Dedifferentiated amniotic fluid mesenchymal stem cell (primary cell): ENCODE results near the gene PDE4D.

Experiments used
- DNase-seq: peaks from one replicate; pipeline ENCODE4 v3.0.0-alpha.2; 2016; ENCODE audit errors: extremely low spot score

The PDE4D gene

GRCh38 chr5:59143926-59144333 is 749.6 kb downstream of the PDE4D start:
- DNase-seq, result no peak

DNA sequence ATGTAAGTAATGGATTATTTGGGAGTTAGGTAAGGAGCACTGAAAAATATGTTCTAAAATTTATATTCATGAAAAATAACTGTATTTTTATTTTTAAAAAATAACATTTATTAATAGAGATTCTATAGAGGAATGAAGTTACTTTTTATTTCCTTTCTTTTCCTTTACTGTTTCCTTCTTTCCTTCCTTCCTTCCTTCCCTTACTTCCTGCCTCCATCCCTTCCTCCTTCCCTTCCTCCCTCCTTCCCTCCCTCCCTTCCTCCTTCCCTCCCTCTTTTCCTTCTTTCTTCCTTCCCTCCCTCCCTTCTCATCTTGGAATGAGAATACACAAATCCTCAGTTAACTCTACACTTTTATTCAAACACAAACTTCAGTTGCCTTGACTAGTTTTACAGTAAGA is 750.6 kb downstream of the PDE4D start:
- no peak for DNase-seq

DNA sequence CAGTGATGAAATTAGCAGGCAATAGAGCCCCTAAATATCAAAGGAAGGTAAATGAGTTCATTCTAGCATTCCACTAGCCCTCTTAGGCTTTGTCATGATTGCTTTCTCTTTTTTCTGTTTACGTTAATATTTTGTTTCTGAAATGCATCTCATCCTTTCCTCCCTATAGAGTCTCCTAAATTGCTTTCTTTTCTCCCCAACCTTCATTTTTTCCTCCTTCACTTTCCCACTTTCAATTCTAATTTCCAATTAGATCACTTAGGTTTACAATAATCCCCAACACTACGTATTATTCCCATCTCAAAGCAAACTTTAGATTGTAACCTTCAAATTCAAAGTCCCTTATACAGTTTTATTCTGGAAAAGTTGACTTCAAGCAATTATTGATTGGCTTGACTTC is 751.4 kb downstream of the PDE4D start:
- no peak for DNase-seq

GRCh38 chr5:59140133-59140532 is 753.4 kb downstream of the PDE4D start:
- no peak for DNase-seq

DNA sequence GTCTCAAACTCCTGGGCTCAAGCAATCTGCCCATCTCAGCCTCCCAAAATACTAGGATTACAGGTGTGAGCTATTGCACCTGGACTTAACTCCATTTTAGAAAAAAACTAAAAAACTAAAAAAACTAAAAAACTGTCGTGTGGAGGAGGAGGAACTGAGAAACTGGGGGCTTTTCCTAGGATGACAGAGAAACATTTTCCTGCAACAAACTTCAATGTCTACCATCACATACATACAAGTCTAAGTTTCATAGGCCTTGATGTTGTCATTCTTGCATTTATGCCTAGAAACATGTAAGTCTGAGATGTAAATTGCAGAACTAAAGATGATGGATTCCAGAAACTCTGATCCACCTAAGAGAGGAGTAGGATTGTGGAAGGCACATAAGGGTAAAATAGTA is 753.8 kb downstream of the PDE4D start:
- DNase-seq, result no peak

- DNase-seq, result no peak
These were observed 755.0 kb downstream of the PDE4D start for GRCh38 chr5:59138509-59138908.

GRCh38 chr5:59137846-59138245 is 755.7 kb downstream of the PDE4D start:
- no peak for DNase-seq

DNA sequence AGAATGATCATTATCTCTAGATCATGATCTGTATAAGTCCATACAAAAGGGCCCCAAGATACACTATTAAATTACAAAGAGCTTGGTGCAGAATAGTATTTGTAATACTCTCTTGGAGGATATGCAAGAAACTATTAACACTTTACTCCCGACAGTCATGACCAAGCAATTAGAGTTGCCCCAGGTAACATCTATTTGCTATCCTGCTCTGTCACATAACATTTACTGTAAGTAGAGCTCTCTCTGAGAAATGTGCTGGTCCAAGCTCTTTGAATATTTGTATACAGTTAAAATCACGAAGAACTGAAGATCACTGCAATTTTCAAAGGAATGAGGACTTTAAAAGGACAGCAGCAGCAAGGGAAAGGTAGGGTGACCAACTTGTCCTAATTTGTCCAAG is 757.0 kb downstream of the PDE4D start:
- DNase-seq, result no peak

DNA sequence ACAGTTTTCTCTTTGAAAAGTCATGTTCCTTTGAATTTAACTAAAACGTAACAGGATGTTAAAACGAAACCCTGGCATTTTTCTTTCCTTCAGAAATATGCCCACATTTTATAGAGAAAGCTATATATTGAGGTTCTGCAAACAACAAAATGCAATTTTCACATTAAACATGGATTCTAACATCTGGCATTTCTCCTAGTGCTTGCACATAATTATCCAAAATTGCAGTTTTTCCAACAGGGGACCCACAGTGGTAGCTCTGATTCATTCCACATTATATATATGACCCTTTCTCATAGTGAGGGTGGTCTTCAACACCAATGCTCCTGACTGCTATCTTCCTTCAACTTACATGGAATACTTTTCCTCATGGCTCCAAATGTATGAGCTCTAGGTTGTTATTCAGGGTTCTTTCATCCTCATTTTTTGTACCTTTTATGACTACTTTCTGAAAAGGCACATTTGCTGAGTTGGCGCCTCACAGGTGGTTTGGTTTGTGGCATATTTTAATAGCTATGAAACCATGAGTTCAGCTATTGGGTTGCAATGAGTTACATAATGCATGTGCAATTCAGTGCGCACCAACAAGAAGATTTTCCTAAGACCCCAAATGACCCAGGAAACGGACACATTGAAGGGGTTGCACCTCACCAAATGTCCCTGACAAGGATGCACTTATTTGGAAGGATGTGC is 758.9 kb downstream of the PDE4D start:
- DNase-seq, result no peak

- DNase-seq, result peak; percentile 59
These were observed 759.7 kb downstream of the PDE4D start for GRCh38 chr5:59133764-59134261.

- DNase-seq, result no peak
These were observed 761.4 kb downstream of the PDE4D start for GRCh38 chr5:59132131-59132530.

- no peak for DNase-seq
These were observed 763.1 kb downstream of the PDE4D start for GRCh38 chr5:59130431-59130830.

DNA sequence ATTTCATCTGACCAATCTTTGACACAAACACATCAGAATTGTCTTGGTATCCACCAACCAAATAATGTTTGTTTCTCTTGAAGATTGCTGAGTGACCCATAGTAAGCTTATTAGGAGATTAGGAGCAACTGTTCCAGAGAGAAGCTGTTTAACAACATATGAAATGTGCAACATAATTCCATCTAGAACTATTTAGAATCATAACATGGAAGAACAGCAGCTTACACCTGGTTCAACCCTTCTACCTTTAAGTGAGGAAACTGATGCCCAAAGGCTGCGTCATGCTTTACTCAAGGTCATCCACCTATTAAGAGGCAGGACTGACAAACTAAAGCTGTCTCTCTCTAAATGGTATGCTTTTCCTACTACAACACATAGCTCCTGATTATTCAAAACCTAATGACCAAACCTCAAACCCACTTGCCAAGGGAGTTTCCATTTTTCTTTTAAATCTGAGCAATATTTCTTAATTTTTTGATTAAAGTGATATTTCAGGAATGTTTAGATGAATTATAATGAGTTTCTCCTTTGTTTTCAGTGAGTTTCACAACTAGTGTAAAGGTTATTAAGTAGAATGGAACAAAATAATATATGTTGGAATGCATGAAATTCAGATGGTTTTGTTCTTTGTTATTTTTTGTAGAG is 764.8 kb downstream of the PDE4D start:
- no peak for DNase-seq

DNA sequence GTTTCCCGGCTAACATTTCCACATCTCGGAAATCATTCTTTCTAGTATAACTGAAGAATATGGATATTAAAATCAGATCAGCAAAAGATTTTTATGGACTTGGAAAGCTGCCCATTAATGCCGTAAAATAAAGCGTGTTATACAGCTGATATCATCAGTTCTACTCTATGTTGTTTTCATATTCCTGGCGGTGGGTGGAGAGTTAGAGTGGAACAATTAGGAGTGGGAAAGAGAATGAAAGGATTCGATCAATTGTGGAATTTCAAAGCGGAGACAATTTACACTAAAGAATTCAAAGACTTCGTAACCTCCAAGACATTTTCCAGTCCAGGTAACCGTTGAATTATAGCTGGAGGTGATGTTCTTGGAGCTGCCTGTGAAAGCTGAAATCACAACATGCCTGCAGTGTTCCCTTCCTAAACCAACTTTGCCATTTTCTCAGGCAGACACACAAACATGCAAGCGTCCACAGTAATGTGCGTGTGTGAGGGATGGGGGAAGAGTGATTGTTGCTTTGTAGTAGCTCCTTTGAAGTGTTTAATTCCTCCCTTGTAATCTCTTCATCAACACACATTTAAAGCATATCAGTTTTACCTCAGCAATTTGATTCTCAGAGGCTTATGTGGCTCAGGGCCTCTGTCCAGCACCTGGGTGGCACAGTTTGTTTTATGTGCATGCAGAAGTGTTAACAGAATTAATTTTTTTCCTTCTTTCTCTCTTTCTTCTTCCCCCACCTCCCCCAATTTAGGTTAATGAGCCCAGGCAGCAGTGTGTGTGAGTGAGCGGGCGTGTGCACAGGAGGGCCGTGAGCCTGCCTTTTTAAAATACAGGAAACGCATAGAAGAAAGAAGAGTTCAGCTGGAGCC is 766.6 kb downstream of the PDE4D start:
- DNase-seq, result no peak

DNA sequence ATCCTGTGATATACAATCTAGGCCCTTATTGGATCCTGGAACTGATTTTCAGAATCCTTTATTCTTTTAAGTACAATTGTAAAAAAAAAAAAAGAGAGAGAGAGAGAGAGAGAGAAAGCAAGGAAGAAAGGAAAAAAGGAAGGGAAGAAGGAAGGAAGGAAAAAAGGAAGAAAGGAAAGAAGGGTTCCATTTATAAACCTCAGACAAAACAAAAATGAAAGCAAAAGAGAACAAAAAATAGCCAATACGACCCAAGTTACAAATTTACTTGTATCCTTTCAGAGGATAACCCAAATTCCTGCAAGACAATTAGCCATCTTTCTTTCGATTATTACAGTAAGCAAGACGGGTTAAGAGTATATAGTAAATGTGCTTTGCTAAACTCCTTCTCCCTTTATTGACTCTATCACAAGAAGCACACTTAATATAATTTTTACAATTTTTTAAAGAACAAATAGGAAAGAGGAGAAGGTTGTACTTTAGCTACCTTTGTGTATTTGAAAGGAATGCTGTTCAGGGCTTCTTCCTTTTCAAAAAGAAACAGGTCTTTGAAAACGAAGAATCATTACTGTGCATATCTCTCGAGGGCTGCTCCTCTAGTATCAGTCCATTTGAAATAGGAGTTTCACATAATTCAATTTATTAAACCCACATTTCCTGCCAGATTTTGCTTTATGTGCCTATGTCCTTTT is 767.4 kb downstream of the PDE4D start:
- DNase-seq, result no peak

GRCh38 chr5:59125011-59125961 is 768.2 kb downstream of the PDE4D start:
- DNase-seq, result no peak

DNA sequence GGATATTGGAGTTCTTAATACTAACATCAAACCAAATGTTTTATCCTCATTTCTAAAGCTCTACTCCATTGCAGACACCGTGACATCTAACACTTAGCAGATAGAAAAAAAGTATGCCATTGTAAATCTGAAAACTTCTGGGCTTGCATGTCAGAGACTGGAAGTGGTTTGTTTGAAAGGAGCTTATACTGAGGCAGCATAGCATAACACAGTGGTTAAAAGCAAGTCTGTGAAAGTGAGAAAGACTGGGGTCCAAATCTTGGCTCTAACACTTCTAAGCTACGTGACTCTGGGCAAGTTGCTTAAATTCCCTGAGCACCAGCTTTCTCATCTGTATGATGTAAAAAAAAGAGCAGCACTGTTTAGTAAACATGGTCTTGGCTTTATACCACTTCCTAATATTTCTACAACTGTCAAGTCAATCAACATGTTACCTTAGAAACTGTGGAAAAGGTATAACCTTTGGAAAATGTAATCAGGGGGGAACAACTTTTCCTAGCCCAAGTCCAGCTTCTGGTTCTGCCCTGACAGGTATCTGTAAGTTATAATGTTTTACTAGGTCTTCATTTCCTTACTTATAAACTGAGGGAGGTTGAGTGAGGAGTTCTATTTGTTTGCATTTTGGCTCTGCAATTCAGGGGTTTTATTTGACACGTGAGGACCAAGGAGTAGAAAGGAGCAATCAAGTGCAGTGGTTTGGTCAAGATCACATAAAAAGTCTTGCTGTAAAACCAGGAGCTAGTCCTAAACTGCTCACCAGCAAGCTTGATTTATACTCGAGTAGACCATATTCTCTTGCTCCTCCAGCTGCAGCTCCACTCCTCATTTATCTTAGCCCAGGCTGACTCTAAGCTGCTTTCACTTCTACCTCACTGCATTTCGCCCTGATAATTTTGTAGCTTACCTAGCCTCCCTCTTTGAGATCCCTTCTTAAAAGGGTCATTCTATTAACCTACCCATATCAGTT is 769.6 kb downstream of the PDE4D start:
- DNase-seq, result no peak

DNA sequence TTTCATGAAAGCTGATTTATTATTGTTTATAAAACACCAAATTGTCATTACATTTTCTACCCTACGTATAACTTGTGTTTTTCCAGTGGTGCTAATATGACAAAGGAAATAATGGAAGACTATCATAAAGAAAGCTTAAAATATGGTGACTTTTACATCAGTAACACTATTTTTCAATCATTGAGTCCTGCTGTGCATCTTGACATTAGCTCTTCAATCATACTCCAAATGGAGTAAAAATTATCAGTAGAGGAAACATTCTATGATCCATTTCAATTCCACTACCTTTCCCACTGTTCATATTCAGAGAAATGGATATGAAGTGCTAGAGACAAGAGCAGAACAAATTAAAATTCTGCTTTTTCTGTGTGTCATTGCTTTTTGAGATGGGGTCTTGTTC is 774.0 kb downstream of the PDE4D start:
- no peak for DNase-seq

GRCh38 chr5:59117320-59117719 is 776.2 kb downstream of the PDE4D start:
- DNase-seq, result no peak
